ENCODE data around the gene ARMC8. TPM values are rescaled to one million over a fixed set of nuclear protein-coding genes. Genes with fewer than 3 reads are reported as not detected.

Gene ARMC8
- total RNA-seq, 4 donors from 2014 or later: 28.8 to 58.0 (median 36.6) TPM

GRCh38 chr3:138254216-138254615 lies 67.1 kb downstream of the ARMC8 start:
- no peak overlapping the region for H3K4me3 ChIP-seq (ENCODE audit: low read depth, poor library complexity, severe bottlenecking)
- WGBS, 2 donors: 51 to 52% methylated on average over 1 of the region's 1 CpG
- no peak for DNase-seq (ENCODE audit: low spot score in 2 of 2)
- no peak for TF ChIP-seq POLR2A (IDR thresholded peaks at IDR 0.05)
- TF ChIP-seq CTCF (IDR thresholded peaks at IDR 0.05): no peak
- intact Hi-C loops (cut with DNase I; ENCODE audit: low total_unique reads): no loop called here

- DNase-seq (ENCODE audit: low spot score in 2 of 2): no peak
- intact Hi-C loops (cut with DNase I; ENCODE audit: low total_unique reads): no loop called here
- 90 to 93% methylated on average over 1 of the region's 1 CpG for WGBS, 2 donors
- no peak overlapping the region for H3K4me3 ChIP-seq (ENCODE audit: low read depth, poor library complexity, severe bottlenecking)
- TF ChIP-seq CTCF (IDR thresholded peaks at IDR 0.05): no peak
Observed at GRCh38 chr3:138256022-138256421, 68.9 kb downstream of the ARMC8 start.

GRCh38 chr3:138257986-138258385 lies 70.9 kb downstream of the ARMC8 start:
- intact Hi-C loops (cut with DNase I; ENCODE audit: low total_unique reads): no loop called here
- TF ChIP-seq CTCF (IDR thresholded peaks at IDR 0.05) (no peak), POLR2A (IDR thresholded peaks at IDR 0.05) (no peak)
- H3K4me3 ChIP-seq (ENCODE audit: low read depth, poor library complexity, severe bottlenecking): no peak overlapping the region
- DNase-seq (ENCODE audit: low spot score in 2 of 2): no peak
- WGBS, 2 donors: 95 to 97% methylated on average over 1 of the region's 1 CpG

GRCh38 chr3:138259126-138259525 lies 72.0 kb downstream of the ARMC8 start:
- intact Hi-C loops (cut with DNase I; ENCODE audit: low total_unique reads): no loop called here
- no peak overlapping the region for H3K4me3 ChIP-seq (ENCODE audit: low read depth, poor library complexity, severe bottlenecking)
- TF ChIP-seq CTCF (IDR thresholded peaks at IDR 0.05) (no peak), POLR2A (IDR thresholded peaks at IDR 0.05) (no peak)
- DNase-seq (ENCODE audit: low spot score in 2 of 2): no peak
- WGBS, 2 donors: 94 to 95% methylated on average over 4 of the region's 4 CpGs

- TF ChIP-seq CTCF (IDR thresholded peaks at IDR 0.05) (no peak), POLR2A (IDR thresholded peaks at IDR 0.05) (no peak)
- no peak overlapping the region for H3K4me3 ChIP-seq (ENCODE audit: low read depth, poor library complexity, severe bottlenecking)
- no peak for DNase-seq (ENCODE audit: low spot score in 2 of 2)
- intact Hi-C loops (cut with DNase I; ENCODE audit: low total_unique reads): no loop called here
- WGBS, 2 donors: 45 to 55% methylated on average over 1 of the region's 1 CpG
Observed at GRCh38 chr3:138260611-138261010, 73.5 kb downstream of the ARMC8 start.

GRCh38 chr3:138263104-138263503 lies 76.0 kb downstream of the ARMC8 start:
- no peak overlapping the region for H3K4me3 ChIP-seq (ENCODE audit: low read depth, poor library complexity, severe bottlenecking)
- intact Hi-C loops (cut with DNase I; ENCODE audit: low total_unique reads): no loop called here
- TF ChIP-seq POLR2A (IDR thresholded peaks at IDR 0.05): no peak
- no peak for TF ChIP-seq CTCF (IDR thresholded peaks at IDR 0.05)
- 66 to 72% methylated on average over 2 of the region's 2 CpGs for WGBS, 2 donors
- DNase-seq (ENCODE audit: low spot score in 2 of 2): no peak

All from lower leg skin (tissue), 4 donors.